IMR-90 (cell line): ENCODE results near the gene SNRNP25.
"Not testable (repeated sequence)": the region's sequence is repeated elsewhere in the genome, so short reads cannot be mapped to it uniquely, and the experiment has no call there.

ENCODE experiments used
- BHLHE40 ChIP-seq: fragments of 150-350 bp; IDR thresholded peaks from 2 replicates; pipeline ENCODE4 v1.6.1; 2016; ENCODE audit warnings: mild to moderate bottlenecking, low read depth, low read length
- CHD1 ChIP-seq: IDR thresholded peaks from 2 replicates; pipeline ENCODE4 v1.6.1; 2012; ENCODE audit warnings: low read depth, low read length, improper control_type of control experiment
- FOS ChIP-seq: fragments of 150-350 bp; IDR thresholded peaks from 2 replicates; pipeline ENCODE4 v1.6.1; 2016; ENCODE audit warnings: low read depth, low read length
- MAFK ChIP-seq: IDR thresholded peaks from 2 replicates; pipeline ENCODE4 v1.6.1; 2012; ENCODE audit warnings: low read depth, low read length, improper control_type of control experiment
- POLR2A ChIP-seq: IDR thresholded peaks from 2 replicates; pipeline ENCODE4 v1.6.1; 2012; ENCODE audit warnings: mild to moderate bottlenecking, low read depth, low read length
- RAD21 ChIP-seq: IDR thresholded peaks from 2 replicates; pipeline ENCODE4 v1.6.1; 2012; ENCODE audit warnings: low read length, improper control_type of control experiment
- RCOR1 ChIP-seq: IDR thresholded peaks from 2 replicates; pipeline ENCODE4 v1.6.1; 2012; ENCODE audit warnings: mild to moderate bottlenecking, low read length, improper control_type of control experiment; ENCODE audit not compliant: insufficient replicate concordance
- TF ChIP-seq, protein P1 (sequence below): conservative IDR thresholded peaks from 2 replicates; pipeline ENCODE4 v1.5.1; 2012; ENCODE audit warnings: mild to moderate bottlenecking, low read depth, low read length, improper control_type of control experiment
- TF ChIP-seq, protein P2 (sequence below): fragments of 150-350 bp; IDR thresholded peaks from 2 replicates; pipeline ENCODE4 v1.6.1; 2017; ENCODE audit warnings: mild to moderate bottlenecking, antibody characterized with exemption, low read length, low read depth
- TF ChIP-seq, protein P3 (sequence below): fragments of 150-350 bp; IDR thresholded peaks from 2 replicates; pipeline ENCODE4 v1.6.1; 2016; ENCODE audit warnings: low read depth, mild to moderate bottlenecking, low read length, moderate library complexity, borderline replicate concordance

DNA sequence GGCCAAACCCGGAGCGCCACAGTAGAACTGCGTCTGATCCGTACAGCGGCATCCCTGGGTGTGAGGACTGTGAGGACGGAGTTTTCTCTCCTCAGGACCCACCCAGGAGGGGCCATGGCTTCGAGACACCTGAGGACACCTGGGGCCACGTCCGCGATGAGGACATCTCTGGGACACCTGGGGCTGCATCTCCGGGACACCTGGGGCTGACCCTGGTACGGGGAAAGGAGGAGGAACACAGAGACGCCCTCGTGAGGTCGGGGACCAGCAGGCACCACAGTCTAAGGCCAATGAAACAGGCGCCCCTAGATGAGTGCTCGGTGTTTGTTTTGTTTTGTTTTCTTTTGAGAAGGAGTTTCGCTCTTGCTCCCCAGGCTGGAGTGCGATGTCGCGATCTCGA lies 29.5 kb upstream of the SNRNP25 start:
- TF ChIP-seq RCOR1, POLR2A, FOS, RAD21, CHD1, MAFK, BHLHE40: not testable (repeated sequence)
- TF ChIP-seq, protein P1, sequence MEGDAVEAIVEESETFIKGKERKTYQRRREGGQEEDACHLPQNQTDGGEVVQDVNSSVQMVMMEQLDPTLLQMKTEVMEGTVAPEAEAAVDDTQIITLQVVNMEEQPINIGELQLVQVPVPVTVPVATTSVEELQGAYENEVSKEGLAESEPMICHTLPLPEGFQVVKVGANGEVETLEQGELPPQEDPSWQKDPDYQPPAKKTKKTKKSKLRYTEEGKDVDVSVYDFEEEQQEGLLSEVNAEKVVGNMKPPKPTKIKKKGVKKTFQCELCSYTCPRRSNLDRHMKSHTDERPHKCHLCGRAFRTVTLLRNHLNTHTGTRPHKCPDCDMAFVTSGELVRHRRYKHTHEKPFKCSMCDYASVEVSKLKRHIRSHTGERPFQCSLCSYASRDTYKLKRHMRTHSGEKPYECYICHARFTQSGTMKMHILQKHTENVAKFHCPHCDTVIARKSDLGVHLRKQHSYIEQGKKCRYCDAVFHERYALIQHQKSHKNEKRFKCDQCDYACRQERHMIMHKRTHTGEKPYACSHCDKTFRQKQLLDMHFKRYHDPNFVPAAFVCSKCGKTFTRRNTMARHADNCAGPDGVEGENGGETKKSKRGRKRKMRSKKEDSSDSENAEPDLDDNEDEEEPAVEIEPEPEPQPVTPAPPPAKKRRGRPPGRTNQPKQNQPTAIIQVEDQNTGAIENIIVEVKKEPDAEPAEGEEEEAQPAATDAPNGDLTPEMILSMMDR = not testable (repeated sequence)
- TF ChIP-seq, protein P2, sequence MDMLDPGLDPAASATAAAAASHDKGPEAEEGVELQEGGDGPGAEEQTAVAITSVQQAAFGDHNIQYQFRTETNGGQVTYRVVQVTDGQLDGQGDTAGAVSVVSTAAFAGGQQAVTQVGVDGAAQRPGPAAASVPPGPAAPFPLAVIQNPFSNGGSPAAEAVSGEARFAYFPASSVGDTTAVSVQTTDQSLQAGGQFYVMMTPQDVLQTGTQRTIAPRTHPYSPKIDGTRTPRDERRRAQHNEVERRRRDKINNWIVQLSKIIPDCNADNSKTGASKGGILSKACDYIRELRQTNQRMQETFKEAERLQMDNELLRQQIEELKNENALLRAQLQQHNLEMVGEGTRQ = not testable (repeated sequence)
- TF ChIP-seq, protein P3, sequence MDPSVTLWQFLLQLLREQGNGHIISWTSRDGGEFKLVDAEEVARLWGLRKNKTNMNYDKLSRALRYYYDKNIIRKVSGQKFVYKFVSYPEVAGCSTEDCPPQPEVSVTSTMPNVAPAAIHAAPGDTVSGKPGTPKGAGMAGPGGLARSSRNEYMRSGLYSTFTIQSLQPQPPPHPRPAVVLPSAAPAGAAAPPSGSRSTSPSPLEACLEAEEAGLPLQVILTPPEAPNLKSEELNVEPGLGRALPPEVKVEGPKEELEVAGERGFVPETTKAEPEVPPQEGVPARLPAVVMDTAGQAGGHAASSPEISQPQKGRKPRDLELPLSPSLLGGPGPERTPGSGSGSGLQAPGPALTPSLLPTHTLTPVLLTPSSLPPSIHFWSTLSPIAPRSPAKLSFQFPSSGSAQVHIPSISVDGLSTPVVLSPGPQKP = not testable (repeated sequence)
